ENCODE measurements around the gene LRRC42.

The LRRC42 gene

GRCh38 chr1:53943490-53944043 is 2.6 kb upstream of the LRRC42 start:
- no peak for TF ChIP-seq PATZ1 (tag by site-specific recombination; IDR thresholded peaks at IDR 0.05)
- no peak for TF ChIP-seq OSR2 (tag by site-specific recombination; IDR thresholded peaks at IDR 0.05)
- TF ChIP-seq ZNF366 (tag by site-specific recombination; conservative IDR thresholded peaks at IDR 0.05) = no peak
- TF ChIP-seq KLF8 (tag by site-specific recombination; IDR thresholded peaks at IDR 0.05) = no peak
- TF ChIP-seq GLIS2 (tag by site-specific recombination; IDR thresholded peaks at IDR 0.05) = no peak
- no peak for TF ChIP-seq EGR2 (tag by site-specific recombination; IDR thresholded peaks at IDR 0.05; ENCODE audit: low read depth)
- TF ChIP-seq ZNF174 (tag by site-specific recombination; IDR thresholded peaks at IDR 0.05) = no peak
- no peak for TF ChIP-seq ZNF157 (tag by site-specific recombination; IDR thresholded peaks at IDR 0.05)
- no peak for TF ChIP-seq ZNF426 (tag by site-specific recombination; IDR thresholded peaks at IDR 0.05)
- TF ChIP-seq SCRT2 (tag by site-specific recombination; IDR thresholded peaks at IDR 0.05) = no peak
- no peak for TF ChIP-seq HOXD13 (CRISPR knock-in tag; IDR thresholded peaks at IDR 0.05; ENCODE audit: borderline replicate concordance)
- no peak for TF ChIP-seq PRDM2 (tag by site-specific recombination; IDR thresholded peaks at IDR 0.05; ENCODE audit: borderline replicate concordance)
- TF ChIP-seq ZNF501 (tag by site-specific recombination; IDR thresholded peaks at IDR 0.05) = no peak
- no peak for TF ChIP-seq ZNF18 (tag by site-specific recombination; IDR thresholded peaks at IDR 0.05)
- no peak for TF ChIP-seq SCRT1 (tag by site-specific recombination; IDR thresholded peaks at IDR 0.05; ENCODE audit: borderline replicate concordance)
- no peak for TF ChIP-seq ZNF560 (tag by site-specific recombination; IDR thresholded peaks at IDR 0.05; ENCODE audit: borderline replicate concordance)
- no peak for TF ChIP-seq ZNF202 (tag by site-specific recombination; IDR thresholded peaks at IDR 0.05; ENCODE audit: borderline replicate concordance)
- CTCF ChIA-PET = interaction anchor here (2.3 kb wide), 1 partner anchor 83 kb away, joined by 7 read pairs; no protein-coding TSS in a partner anchor

More at GRCh38 chr1:53943490-53944043, 2.6 kb upstream of the LRRC42 start:
- Histone ChIP-seq H3K27ac (ENCODE audit: extremely low read depth, low read depth, low read length) (no peak overlapping the region), H3K4me3 (ENCODE audit: low read depth, low read length) (no peak overlapping the region), H3K9me3 (ENCODE audit: control insufficient read depth, insufficient read depth, low read depth, low read length) (no peaks in the 10 kb centered on the region), H3K36me3 (ENCODE audit: control insufficient read depth in 2 of 2, insufficient read depth in 1 of 2, low read length in 2 of 2) (peaks cover 0 to 23% of the 10 kb centered on the region in 2 experiments; a peak in 2 of 3 replicates), H3K4me1 (ENCODE audit: control insufficient read depth, insufficient read depth, low read length) (peaks cover 5% of the 10 kb centered on the region; the same call in 1 of the 2 replicates)
- POLR2A ChIA-PET = interaction anchor here (0.6 to 1.1 kb wide), 2 partner anchors 20 to 32 kb away, joined by 5 read pairs; no protein-coding TSS in a partner anchor
